Measurements from ENCODE around the gene CADPS.

Gene CADPS

GRCh38 chr3:62359531-62359930 is 515.7 kb downstream of the CADPS start:
- no peak for DNase-seq (ENCODE audit: extremely low read depth, insufficient read length)
- Histone ChIP-seq H3K27me3 (replicated peaks; ENCODE audit: control insufficient read depth, insufficient read depth, low read length) (no peaks in the 10 kb centered on the region), H3K4me3 (replicated peaks; ENCODE audit: low read depth, low read length) (no peak overlapping the region), H3K36me3 (ENCODE audit: control insufficient read depth, insufficient read depth, low read length) (no peaks in the 10 kb centered on the region)
- no peak for TF ChIP-seq CTCF (IDR thresholded peaks at IDR 0.05; ENCODE audit: insufficient read depth, low read length, poor library complexity, severe bottlenecking)

- no peaks in the 10 kb centered on the region for H3K27me3 ChIP-seq (replicated peaks; ENCODE audit: control insufficient read depth, insufficient read depth, low read length)
- DNase-seq (ENCODE audit: extremely low read depth, insufficient read length): no peak
- TF ChIP-seq CTCF (IDR thresholded peaks at IDR 0.05; ENCODE audit: insufficient read depth, low read length, poor library complexity, severe bottlenecking): no peak
- no peak overlapping the region for H3K4me3 ChIP-seq (replicated peaks; ENCODE audit: low read depth, low read length)
- H3K36me3 ChIP-seq (ENCODE audit: control insufficient read depth, insufficient read depth, low read length): no peaks in the 10 kb centered on the region
These were observed 518.9 kb downstream of the CADPS start for GRCh38 chr3:62356356-62356755.

- no peak for DNase-seq (ENCODE audit: extremely low read depth, insufficient read length)
- Histone ChIP-seq H3K4me3 (replicated peaks; ENCODE audit: low read depth, low read length) (no peak overlapping the region), H3K27me3 (replicated peaks; ENCODE audit: control insufficient read depth, insufficient read depth, low read length) (no peaks in the 10 kb centered on the region), H3K36me3 (ENCODE audit: control insufficient read depth, insufficient read depth, low read length) (no peaks in the 10 kb centered on the region)
- TF ChIP-seq CTCF (IDR thresholded peaks at IDR 0.05; ENCODE audit: insufficient read depth, low read length, poor library complexity, severe bottlenecking): no peak
These were observed 519.5 kb downstream of the CADPS start for GRCh38 chr3:62355703-62356102.

Data from GM06990 (cell line).